Stimulated activated CD4-positive, alpha-beta T cell treated with anti-CD3 and anti-CD28 coated beads, Interleukin-4, amount 100 ng/mL, for 1 hour (primary cell): Measurements from ENCODE around the gene TAAR2.
"Not testable (repeated sequence)": the region's sequence is repeated elsewhere in the genome, so short reads cannot be mapped to it uniquely, and the experiment has no call there.

Experiments used
- DNase-seq: peaks from one replicate; pipeline ENCODE4 v3.0.0-alpha.2; 2020

The TAAR2 gene

DNA sequence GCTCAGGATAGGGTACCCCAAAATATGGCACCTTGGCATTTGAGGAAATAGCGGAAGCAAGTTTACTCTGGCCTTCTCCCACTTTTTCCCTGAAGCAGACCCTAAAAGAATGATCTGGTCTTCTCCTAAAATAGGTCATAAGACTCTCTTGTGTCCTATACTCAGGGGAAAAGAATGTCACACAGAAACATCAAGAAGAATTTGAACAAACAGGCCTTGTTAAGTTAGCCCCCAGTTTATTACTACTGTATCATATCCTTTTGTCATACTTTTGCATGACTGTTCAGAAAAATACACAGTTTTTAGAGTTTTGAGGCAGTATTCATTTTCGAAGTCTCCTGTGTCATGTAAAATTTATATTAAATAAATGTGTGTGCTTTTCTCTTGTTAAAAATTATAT, 12.5 kb downstream of the TAAR2 start:
- DNase-seq: no peak

DNA sequence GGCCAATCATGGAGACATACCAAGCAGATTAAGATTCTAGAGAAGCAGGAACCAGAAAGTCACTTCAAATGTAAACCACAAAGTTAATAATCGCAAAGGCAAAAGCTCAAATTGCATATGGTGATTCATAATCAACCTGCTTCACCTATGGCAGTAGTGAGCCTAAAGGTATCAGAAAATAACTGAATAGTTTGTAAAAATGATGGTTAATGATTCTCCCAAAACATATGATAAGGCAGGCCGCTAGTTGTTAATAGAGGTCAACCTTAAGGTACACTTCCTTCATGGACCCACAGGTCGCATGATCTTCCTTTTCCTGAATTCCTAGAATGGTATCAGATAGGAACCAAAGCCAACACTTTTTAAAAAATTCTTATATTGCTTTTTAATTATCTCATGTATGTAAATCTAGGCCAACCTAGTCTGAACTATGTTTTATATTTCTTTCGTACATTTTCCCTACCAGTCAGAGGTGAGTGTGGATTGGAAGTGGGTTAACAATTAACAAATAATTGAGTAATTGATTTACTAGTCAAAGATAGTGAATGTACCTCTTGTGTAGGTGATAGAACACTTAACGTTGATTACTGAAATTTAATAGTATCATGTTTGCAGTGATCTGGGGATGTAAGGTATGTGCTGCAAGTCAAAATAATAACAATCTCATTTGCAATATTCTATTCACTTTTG, 16.4 kb downstream of the TAAR2 start:
- no peak for DNase-seq

- no peak for DNase-seq
Measured at GRCh38 chr6:132604635-132605152, 19.4 kb downstream of the TAAR2 start.

DNA sequence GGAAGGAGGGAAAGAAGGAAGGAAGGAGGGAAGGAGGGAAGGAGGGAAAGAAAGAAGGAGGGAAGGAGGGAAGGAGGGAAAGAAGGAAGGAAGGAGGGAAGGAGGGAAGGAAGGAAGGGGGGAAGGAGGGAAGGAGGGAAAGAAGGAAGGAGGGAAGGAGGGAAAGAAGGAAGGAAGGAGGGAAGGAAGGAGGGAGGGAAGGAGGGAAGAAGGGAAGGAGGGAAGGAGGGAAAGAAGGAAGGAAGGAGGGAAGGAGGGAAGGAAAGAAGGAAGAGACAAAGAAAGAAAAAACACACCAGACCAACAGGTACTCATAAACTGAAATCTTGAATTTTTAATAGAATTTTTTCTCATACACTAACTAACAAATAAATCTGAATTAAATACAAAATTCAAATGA, 23.2 kb downstream of the TAAR2 start:
- DNase-seq: not testable (repeated sequence)

- no peak for DNase-seq
Measured at GRCh38 chr6:132598473-132598872, 25.6 kb downstream of the TAAR2 start.

- DNase-seq: no peak
Measured at GRCh38 chr6:132596201-132596600, 27.9 kb downstream of the TAAR2 start.

DNA sequence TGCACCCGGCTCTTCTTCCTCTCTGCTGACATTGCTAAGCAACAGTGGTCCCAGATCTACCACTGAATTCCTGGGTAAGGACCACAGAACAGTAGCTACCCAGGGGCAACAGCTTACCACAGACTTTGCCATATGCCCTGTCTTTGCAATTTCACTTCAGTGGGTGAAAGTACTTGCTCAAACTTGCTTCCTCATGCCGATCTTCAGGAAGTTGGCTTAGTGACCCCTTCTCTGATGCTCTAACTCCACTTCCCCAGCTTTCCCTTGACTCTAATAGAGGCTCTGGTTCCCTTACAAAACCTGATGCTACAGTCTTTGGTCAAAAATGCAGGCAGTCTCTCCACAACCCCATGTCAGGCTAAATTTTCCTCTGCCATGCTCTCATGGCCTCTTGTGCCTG, 31.2 kb downstream of the TAAR2 start:
- DNase-seq: no peak

GRCh38 chr6:132590362-132590761, 33.7 kb downstream of the TAAR2 start:
- no peak for DNase-seq

DNA sequence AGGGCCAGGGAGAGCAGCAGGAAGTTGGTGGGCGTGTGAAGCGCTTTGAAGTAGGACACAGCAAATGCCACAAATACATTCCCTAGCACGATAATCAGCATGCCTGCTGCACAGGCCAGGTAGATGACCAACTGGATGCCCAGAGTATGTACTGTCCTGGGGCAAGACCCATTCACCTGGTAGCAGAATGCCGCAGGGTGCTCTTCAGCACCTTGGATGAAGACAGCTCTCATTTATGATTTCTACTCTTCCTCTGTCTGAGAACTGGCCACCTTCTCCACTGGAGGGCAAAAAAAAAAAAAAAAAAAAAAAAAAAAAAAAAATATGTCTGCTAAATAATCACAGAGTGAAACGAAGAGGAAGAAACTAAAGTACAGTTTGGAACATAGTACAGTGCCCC, 34.6 kb downstream of the TAAR2 start, which contains the start of gene TAAR5:
Gene TAAR5, minus strand, starts transcription at position 288 of the 400 bp plus-strand sequence. Its CDS starts 55 bp downstream, at position 233.
- no peak for DNase-seq

GRCh38 chr6:132587424-132587823, 36.7 kb downstream of the TAAR2 start:
- DNase-seq: no peak

- DNase-seq: no peak
Measured at GRCh38 chr6:132584698-132585097, 39.4 kb downstream of the TAAR2 start.

- DNase-seq: no peak
Measured at GRCh38 chr6:132571774-132572173, 52.3 kb downstream of the TAAR2 start.

GRCh38 chr6:132570221-132570777, 53.8 kb downstream of the TAAR2 start, which contains the start of gene TAAR6:
TAAR6 (plus strand) TSS chr6:132570322; CDS start chr6:132570322, 0 bp downstream.
- no peak for DNase-seq

- no peak for DNase-seq
Measured at GRCh38 chr6:132569170-132569569, 54.9 kb downstream of the TAAR2 start.

- DNase-seq: no peak
Measured at GRCh38 chr6:132568611-132569010, 55.5 kb downstream of the TAAR2 start.

DNA sequence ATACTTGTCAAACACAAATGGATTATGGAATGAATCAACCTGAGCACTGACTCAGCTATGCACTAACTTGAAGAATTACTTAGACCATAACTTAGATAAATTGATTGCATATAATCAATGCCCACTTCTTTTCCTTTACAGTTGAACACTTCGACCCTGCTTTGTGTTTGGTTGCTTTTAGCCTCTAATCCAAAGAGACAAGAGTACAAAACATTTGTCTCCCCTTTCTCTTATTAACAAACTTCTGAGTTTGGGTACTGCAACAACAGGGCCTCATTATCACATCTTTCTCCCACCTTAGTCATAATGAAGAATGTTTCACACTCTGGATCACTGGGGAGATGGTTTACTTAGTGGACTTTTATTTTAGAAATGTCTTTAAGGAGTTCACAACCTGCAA, 56.5 kb downstream of the TAAR2 start:
- DNase-seq: no peak
